HEK293 (cell line): ENCODE measurements around the gene HTR4.

ENCODE experiments used
- CTCF ChIA-PET: fragments of 350-600 bp; formaldehyde crosslinking; extraction: SDS; loops from one replicate; lab custom pipeline; 2021; ENCODE audit warnings: antibody characterized with exemption; lab: Yijun Ruan, JAX
- POLR2A ChIA-PET: fragments of 300-600 bp; formaldehyde crosslinking; extraction: SDS; loops from one replicate; lab custom pipeline; 2020; ENCODE audit warnings: antibody characterized with exemption, inconsistent platforms; lab: Yijun Ruan, JAX
- H3K27ac ChIP-seq: fragments of 200-500 bp; sonication (Bioruptor generic); 2 replicates; pipeline ENCODE4 v1.5.1; 2014; ENCODE audit warnings: low read depth, low read length, control low read depth, inconsistent platforms; ENCODE audit errors: extremely low read depth
- H3K36me3 ChIP-seq, 2 experiments: fragments of 200-500 bp in 1 of 2; sonication (Bioruptor generic) in 1 of 2; 1 replicate in 1 of 2; 2 replicates in 1 of 2; pipeline ENCODE4 v1.5.1; 2014 to 2017; ENCODE audit warnings: inconsistent platforms in 2 of 2, low read length in 2 of 2; ENCODE audit not compliant: control insufficient read depth in 2 of 2, insufficient read depth in 1 of 2
- H3K4me1 ChIP-seq: fragments of 200-500 bp; sonication (Bioruptor generic); 2 replicates; pipeline ENCODE4 v1.5.1; 2014; ENCODE audit warnings: mild to moderate bottlenecking, low read length, inconsistent platforms; ENCODE audit not compliant: control insufficient read depth, insufficient read depth
- H3K4me3 ChIP-seq: 2 replicates; pipeline ENCODE4 v1.5.1; 2011; ENCODE audit warnings: low read depth, mild to moderate bottlenecking, control low read depth, low read length, moderate library complexity
- H3K9me3 ChIP-seq: fragments of 200-500 bp; sonication (Bioruptor generic); 2 replicates; pipeline ENCODE4 v1.5.1; 2014; ENCODE audit warnings: low read depth, low read length, inconsistent platforms; ENCODE audit not compliant: control insufficient read depth, insufficient read depth
- KLF10 ChIP-seq: fragments of 450-650 bp; IDR thresholded peaks from 2 replicates; pipeline ENCODE4 v1.5.1; 2018; ENCODE audit warnings: missing biosample characterization, mild to moderate bottlenecking, missing genetic modification characterization
- KLF16 ChIP-seq: fragments of 450-650 bp; formaldehyde crosslinking; IDR thresholded peaks from 2 replicates; pipeline ENCODE4 v1.5.1; 2017; ENCODE audit warnings: missing biosample characterization, missing genetic modification characterization
- MYNN ChIP-seq: fragments of 450-650 bp; formaldehyde crosslinking; IDR thresholded peaks from 2 replicates; pipeline ENCODE4 v1.5.1; 2016; ENCODE audit warnings: missing biosample characterization, missing genetic modification characterization, borderline replicate concordance
- PBX3 ChIP-seq: sonication (generic); formaldehyde crosslinking; IDR thresholded peaks from 2 replicates; pipeline ENCODE4 v1.8.1; 2022; ENCODE audit warnings: mild to moderate bottlenecking, moderate library complexity, missing genetic modification reagents
- PRDM2 ChIP-seq: fragments of 450-650 bp; formaldehyde crosslinking; IDR thresholded peaks from 2 replicates; pipeline ENCODE4 v1.5.1; 2016; ENCODE audit warnings: missing biosample characterization, missing genetic modification characterization, borderline replicate concordance
- ZBTB26 ChIP-seq: fragments of 450-650 bp; formaldehyde crosslinking; optimal IDR thresholded peaks from 2 replicates; pipeline ENCODE3; 2016; ENCODE audit warnings: missing biosample characterization, mild to moderate bottlenecking, missing genetic modification characterization
- ZBTB8A ChIP-seq: fragments of 450-650 bp; formaldehyde crosslinking; IDR thresholded peaks from 2 replicates; pipeline ENCODE4 v1.5.1; 2016; ENCODE audit warnings: missing biosample characterization, missing genetic modification characterization
- ZNF132 ChIP-seq: fragments of 450-650 bp; formaldehyde crosslinking; IDR thresholded peaks from 2 replicates; pipeline ENCODE4 v1.5.1; 2017; ENCODE audit warnings: missing biosample characterization, missing genetic modification characterization, borderline replicate concordance
- ZNF398 ChIP-seq: fragments of 450-650 bp; formaldehyde crosslinking; IDR thresholded peaks from 2 replicates; pipeline ENCODE4 v1.5.1; 2017; ENCODE audit warnings: missing biosample characterization, missing genetic modification characterization
- ZNF48 ChIP-seq: fragments of 450-650 bp; formaldehyde crosslinking; IDR thresholded peaks from 2 replicates; pipeline ENCODE4 v1.5.1; 2016; ENCODE audit warnings: missing biosample characterization, missing genetic modification characterization
- ZNF544 ChIP-seq: fragments of 450-650 bp; formaldehyde crosslinking; IDR thresholded peaks from 2 replicates; pipeline ENCODE4 v1.5.0; 2017; ENCODE audit warnings: missing biosample characterization, missing genetic modification characterization
- ZNF596 ChIP-seq: fragments of 450-650 bp; IDR thresholded peaks from 2 replicates; pipeline ENCODE4 v1.5.0; 2018; ENCODE audit warnings: missing biosample characterization, mild to moderate bottlenecking, missing genetic modification characterization, moderate library complexity
- ZNF768 ChIP-seq: fragments of 450-650 bp; formaldehyde crosslinking; IDR thresholded peaks from 2 replicates; pipeline ENCODE4 v1.5.1; 2018; ENCODE audit warnings: missing biosample characterization, mild to moderate bottlenecking, missing genetic modification characterization
- ZNF791 ChIP-seq: fragments of 450-650 bp; formaldehyde crosslinking; IDR thresholded peaks from 2 replicates; pipeline ENCODE4 v1.5.1; 2016; ENCODE audit warnings: missing biosample characterization, missing genetic modification characterization
- ZNF830 ChIP-seq: fragments of 450-650 bp; IDR thresholded peaks from 2 replicates; pipeline ENCODE4 v1.5.0; 2018; ENCODE audit warnings: missing biosample characterization, missing genetic modification characterization, low read depth, mild to moderate bottlenecking, moderate library complexity
- ZSCAN23 ChIP-seq: fragments of 450-650 bp; formaldehyde crosslinking; IDR thresholded peaks from 2 replicates; pipeline ENCODE4 v1.5.1; 2016; ENCODE audit warnings: missing biosample characterization, missing genetic modification characterization

Gene HTR4

GRCh38 chr5:148684528-148684927 is 30.2 kb upstream of the HTR4 start (continued):
- TF ChIP-seq PRDM2 (tag by site-specific recombination) (no peak), PBX3 (CRISPR knock-in tag) (no peak), KLF16 (tag by site-specific recombination) (no peak)

- Histone ChIP-seq H3K36me3 (no peaks in the 10 kb centered on the region), H3K4me3 (no peak overlapping the region)
- TF ChIP-seq ZNF398 (no peak), ZNF768 (tag by site-specific recombination) (no peak), ZBTB26 (tag by site-specific recombination) (no peak), ZNF791 (no peak), ZBTB8A (tag by site-specific recombination) (no peak), ZNF596 (tag by site-specific recombination) (no peak), MYNN (tag by site-specific recombination) (no peak), ZNF830 (tag by site-specific recombination) (no peak), ZSCAN23 (tag by site-specific recombination) (no peak), KLF10 (no peak), ZNF132 (tag by site-specific recombination) (no peak), ZNF48 (no peak), ZNF544 (no peak)
- TF ChIP-seq, all 188 proteins: peak for 0
- Histone ChIP-seq H3K27ac (no peak overlapping the region), H3K4me1 (no peaks in the 10 kb centered on the region), H3K9me3 (no peaks in the 10 kb centered on the region)
- ChIA-PET POLR2A (no interaction called here), CTCF (interaction anchor here (1.1 to 1.2 kb wide), 2 partner anchors 47 to 79 kb away, joined by 3 to 4 read pairs; no protein-coding TSS in a partner anchor)
Measured at GRCh38 chr5:148683651-148684050, 29.3 kb upstream of the HTR4 start.
